HL-60/S4 (cell line): ENCODE measurements around the gene ZBTB44.
"Not testable (repeated sequence)": the region's sequence is repeated elsewhere in the genome, so short reads cannot be mapped to it uniquely, and the experiment has no call there.

Source experiments
- in situ Hi-C: fragments of 300-500 bp; cut with MboI; formaldehyde crosslinking; loops from 2 replicates; pipeline ENCODE4 v1.14.3; 2022; ENCODE audit warnings: low sequenced_read_pairs

The ZBTB44 gene

DNA sequence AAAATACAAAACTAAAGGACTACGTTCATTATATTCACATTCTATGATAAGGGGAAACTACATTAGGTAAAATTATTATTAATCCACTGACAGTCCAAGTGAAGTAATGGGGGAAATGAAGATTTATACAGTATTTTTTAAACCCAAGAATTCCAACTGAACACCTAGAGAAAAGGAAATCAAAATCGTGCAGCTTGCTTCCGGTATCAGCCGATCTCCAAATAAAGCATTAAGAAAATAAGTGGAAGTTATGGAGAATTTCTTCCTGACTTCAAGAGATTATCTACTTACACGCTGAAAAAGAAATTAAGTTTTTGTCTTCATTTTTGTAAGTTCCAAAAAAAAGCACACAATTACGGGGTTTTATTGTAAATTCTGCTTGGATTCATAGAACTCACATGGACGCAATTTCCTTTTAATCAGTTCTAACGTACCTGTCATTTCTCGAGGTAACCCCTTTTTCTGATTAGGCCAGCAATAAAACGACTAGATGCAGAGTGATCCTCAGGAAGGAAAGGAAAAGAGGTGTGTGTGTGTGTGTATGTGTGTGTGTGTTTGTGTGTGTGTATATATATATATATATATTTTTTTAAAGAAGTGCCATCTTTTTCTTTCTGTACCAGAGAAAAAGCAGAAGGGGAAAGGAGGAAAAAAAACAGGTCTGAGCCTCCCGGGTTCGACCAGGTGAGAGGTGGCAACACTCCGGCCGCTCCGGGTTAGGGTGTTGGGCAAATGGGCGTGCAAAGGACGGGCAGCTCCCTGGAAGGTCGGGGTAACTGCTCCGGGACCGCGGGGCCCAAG, 1.1 kb downstream of the ZBTB44 start:
- in situ Hi-C loops = no loop called here

DNA sequence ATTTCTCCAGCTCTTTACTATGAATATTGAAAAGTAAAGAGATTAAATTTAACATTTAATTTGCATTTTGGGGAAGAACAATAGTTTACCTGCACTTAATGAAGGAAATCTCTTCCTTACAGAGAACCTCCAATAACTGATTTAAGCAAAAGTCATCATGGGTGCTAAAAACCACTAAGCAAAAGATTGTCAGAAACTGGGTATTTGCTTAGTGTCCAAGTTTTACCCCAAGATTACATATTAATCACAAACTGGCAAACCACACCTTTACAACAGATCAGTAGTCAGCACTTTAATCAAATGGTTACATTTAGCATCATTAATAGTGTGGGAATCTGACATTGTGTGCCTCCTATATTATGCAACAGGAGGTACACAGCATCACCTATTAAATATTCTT, 2.7 kb downstream of the ZBTB44 start:
- in situ Hi-C loops = no loop called here

DNA sequence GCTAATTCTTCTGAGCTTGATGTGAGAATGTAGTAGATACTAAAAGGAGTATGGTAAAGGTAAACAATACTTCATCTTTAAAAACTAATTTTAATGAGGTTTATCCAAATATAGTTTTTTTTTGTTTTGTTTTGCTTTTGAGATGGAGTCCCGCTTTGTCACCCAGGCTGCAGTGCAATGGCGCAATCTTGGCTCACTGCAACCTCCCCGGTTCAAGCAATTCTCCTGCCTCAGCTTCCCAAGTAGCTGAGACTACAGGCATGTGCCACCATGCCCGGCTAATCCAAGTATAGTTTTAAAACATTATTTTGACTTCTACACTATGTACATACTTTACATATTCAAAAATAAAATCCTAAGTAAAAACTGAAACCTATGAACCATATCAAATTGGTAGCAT, 4.1 kb downstream of the ZBTB44 start:
- in situ Hi-C loops = no loop called here

DNA sequence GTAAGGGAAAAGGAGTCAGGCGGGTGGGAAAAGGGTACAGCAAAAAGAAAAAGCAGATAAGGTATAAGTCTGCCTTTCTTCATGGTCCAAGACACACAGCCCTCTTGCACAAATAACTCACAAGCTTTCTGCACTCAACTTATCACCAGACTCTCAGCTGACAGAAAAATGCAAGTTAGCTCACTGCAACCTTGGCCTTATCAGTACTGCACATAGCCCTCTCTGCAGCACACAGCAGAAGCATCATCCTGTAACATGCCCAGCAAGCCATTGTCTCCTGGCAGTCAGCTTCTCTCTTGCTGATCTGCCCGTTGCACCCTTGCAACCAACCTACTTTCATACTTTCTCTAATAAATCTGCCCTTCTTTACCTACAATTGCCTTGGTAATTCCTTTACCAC, 5.8 kb downstream of the ZBTB44 start:
- in situ Hi-C loops = no loop called here

DNA sequence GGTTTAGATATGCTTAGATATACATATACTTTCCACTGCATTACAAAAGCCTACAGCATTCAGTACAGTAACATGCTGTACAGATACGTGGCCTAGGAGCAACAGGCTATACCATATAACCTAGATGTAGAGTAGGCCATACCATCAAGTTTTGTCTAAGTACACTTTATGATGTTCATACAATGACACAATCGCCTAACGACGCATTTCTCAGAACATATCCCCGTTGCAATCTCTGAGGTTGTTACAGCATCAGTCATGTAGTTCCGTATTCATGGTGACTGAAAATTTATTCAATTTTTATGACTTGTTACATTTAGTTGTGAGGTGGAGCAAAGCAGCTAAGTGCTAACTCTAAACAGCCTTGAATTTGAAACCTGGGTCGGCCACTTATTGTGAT, 6.7 kb downstream of the ZBTB44 start:
- in situ Hi-C loops = no loop called here

DNA sequence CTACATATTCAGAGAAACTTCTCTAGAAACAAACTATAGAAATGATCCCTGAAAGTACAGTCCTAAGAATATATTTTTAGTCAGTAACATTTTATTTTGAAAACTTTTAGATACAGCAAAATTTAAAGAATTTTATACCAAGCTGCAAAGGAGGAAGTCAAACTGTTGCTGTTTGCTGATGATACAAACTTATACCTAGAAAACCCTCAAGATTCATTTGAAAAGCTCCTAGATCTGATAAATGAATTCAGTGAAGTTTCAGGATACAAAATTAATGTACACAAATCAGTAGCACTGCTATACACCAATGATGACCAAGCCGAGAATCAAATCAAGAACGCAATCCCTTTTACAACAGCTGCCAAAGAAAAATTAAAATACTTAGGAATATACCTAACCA, 10.1 kb downstream of the ZBTB44 start:
- in situ Hi-C loops = no loop called here

DNA sequence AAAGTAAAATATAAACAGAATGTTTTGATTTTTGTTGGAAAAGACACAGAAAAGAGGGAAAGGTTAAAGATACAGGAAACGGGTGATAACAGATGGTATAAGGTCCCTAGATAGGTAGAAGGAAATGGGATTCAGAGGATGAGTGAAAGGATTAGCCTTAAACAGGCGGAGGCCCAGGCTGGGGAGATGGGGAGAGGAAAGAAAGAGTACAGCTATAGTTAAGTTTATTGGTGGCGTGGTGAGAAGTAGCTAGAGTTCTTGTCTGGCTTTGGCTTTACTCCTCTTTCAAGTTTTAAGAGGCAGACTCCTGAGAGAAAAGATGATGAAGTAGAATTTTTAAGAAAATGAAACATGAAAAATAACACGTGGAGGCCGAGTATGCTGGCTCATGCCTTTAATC, 13.7 kb downstream of the ZBTB44 start:
- in situ Hi-C loops = no loop called here

DNA sequence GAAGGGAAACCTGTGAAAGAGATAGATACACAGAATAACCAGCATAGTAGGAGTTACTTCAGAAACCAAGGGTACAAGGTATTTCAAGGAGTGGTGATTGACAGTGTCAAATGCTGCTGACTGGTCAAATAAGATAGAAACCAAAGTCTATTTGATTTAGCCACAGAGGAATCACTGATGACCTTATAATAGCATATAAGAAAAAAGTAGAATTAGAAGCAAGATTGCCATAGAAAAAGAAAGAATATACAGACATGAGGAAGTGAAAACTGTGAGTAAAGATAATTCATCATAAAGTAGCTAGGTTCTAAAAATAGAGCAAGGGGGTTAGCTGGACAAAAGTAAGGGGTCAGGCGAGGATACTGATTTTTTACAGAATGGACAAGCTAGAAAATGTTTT, 14.2 kb downstream of the ZBTB44 start:
- in situ Hi-C loops = no loop called here

DNA sequence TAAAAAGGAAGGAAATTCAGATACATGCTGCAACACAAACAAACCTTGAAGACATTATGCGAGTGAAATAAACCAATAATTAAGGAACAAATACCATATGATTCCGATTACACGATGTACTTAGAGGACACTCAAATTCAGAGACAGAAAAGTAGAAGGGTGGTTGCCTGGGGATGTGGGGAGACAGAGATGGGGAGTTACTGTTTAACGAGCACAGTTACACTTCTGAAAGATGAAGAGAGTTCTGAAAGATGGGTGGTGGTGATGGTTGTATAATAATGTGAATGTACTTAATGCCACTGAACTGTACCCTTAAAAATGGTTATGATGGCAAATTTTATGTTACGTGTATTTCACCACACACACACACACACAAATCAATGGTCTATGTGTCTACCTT, 14.7 kb downstream of the ZBTB44 start:
- in situ Hi-C loops = no loop called here

DNA sequence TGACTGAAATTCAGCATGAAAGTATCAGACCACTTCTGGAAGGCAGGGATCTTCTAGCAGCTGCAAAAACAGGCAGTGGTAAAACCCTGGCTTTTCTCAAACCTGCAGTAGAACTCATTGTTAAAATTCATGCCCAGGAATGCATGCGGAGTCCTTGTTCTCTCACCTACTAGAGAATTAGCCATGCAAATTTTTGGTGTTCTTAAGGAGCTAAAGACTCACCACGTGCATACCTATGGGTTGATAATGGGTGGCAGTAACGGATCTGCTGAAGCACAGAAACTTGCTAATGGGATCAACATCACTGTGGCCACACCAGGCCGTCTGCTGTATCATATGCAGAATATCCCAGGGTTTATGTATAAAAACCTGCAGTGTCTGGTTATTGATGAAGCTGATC, 19.1 kb downstream of the ZBTB44 start:
- in situ Hi-C loops = no loop called here

DNA sequence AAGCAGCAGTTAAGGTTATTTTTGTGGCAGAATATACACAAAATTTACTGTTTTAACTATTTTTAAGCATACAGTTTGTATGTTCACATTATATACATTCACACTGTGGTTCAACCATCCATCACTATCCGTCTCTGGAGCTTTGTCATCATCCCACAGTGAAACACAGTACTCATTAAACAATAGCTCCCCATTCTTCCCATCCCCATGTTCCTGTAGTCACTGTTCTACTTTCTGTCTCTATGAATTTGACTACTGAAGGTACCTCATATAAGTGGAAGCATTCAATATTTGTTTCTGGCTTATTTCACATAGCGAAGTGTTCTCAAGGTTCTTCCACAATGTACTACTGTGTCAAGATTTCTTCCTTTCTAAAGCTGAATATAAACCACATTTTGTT, 32.6 kb downstream of the ZBTB44 start:
- in situ Hi-C loops = no loop called here

DNA sequence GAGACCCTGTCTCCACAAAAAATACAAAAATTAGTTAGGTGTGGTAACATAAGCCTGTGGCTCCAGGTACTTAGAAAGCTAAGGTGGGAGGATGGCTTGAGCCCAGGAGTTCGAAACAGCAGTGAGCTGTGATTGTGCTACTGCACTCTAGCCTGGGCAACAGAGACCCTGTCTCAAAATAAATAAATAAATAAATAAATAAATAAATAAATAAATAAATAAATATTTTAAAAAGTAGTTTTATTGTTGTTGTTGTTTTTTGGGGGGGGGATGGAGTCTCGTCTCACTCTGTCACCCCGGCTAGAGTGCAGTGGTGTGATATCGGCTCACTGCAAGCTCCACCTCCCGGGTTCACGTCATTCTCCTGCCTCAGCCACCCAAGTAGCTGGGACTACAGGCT, 33.4 kb downstream of the ZBTB44 start:
- in situ Hi-C loops = not testable (repeated sequence)

DNA sequence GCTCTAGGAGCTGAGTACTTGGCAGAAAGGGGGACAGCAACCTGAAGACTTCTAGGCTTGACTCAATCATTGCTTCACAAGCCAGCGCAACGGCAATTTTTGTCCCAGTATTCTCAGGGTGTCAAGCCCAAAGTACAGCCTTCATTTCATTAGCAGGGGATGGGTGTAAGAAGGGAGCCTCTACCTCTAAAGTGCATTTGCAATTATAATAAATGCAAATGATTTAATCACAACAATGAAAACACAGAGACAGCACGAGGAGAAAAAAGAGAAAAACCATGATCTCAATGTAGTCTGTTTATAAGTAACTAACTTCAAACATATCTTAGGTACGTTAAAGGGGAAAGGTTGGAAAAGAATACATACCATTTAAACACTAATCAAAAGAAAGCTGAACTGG, 34.7 kb downstream of the ZBTB44 start:
- in situ Hi-C loops = no loop called here

DNA sequence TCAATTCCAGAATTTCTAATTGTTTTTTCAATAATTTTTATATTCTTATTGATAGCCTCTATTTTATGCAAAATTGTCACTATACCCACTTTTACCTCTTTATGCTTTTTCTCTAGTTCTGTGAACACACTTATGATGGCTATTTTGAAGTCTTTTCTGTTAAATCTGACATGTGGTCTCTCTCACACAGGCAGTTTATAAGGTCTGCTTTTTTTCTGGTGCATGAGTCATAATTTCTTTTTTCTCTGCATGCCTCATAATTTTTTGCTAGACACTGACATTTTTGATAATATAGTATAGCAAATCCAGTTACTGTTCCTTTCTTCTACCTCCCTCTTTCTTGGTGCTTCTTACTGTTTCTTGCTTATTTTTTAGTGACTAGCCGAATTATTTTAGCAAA, 36.0 kb downstream of the ZBTB44 start:
- in situ Hi-C loops = no loop called here

DNA sequence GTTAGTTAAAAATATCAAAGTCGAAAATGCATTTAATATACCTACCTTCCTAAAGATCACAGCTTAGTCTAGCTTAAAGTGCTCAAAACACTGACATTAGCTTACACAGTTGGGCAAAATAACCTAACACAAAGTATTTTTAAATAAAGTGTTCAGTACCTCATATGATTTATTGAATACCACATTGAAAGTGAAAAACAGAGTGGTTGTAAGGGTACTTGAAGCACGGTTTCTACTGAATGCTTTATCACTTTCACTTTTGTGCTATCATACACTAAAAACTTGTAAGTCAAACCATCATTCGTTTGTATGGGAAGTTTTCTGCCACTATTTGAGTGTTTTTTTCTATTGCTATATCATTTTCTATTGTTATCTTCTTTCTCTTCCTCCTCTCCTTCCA, 36.6 kb downstream of the ZBTB44 start:
- in situ Hi-C loops = no loop called here

DNA sequence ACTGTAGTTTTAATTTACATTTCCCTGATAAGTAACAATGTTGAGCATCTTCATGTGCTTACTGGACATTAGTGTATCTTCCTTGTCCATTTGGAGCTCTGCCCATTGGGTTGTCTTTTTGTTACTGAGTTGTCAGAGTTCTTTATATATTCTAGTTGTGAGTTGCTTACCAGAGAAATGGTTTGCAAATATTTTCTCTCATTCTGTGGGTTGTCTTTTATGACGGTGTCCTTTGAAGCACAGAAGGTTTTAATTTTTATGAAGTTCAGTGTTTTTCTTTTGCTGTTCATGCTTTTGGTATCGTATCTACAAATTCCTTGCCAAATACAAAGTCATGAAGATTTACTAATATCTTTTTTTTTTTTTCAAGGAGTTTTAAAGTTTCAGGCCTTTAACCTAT, 42.4 kb downstream of the ZBTB44 start:
- in situ Hi-C loops = no loop called here

DNA sequence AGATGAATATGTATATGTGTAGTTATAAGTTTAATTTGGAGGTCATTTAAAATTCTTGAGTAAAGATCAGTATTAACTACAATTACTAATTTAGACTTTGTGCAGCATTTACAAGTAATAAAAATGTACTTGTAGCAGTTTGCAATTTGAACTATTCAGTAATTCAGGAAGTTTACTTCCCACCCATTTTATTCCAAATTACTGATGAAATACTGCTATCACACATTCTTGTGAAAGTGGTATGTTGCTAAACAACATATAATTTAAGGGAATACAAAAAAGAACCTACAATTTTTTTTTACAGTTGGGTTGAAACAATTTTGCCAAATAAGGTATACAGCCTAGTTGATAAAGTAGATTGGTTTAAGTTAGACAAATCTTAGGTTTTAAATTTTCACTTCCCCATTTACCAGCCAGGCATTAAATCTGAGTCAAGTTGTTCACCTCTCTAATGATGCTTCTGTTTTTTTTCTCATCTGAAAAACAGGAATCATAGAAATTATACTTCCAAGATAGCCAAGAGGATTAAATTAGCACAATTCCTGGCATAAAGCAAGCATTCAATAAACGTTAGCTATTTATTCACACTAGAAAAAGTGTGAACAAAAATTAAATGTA, 45.3 kb downstream of the ZBTB44 start:
- in situ Hi-C loops = no loop called here

DNA sequence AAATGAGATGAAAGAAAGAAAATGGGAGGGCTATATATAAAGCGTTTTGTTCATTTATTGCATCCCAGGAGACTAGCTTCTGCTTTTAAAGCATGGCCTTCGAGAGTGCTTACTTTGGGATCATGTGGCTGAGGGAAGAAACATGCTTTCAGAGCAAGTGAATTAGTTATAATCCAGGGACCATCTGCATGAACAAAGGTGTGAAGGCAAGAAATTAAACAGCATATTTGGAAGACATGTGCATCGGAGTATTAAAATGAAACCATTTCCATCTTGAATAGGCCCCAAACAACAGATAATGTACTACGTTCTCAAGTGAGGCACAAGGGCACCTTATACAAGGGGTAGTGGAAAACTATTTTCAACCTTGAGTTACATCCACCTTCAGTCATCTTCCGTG, 51.4 kb downstream of the ZBTB44 start:
- in situ Hi-C loops = no loop called here

DNA sequence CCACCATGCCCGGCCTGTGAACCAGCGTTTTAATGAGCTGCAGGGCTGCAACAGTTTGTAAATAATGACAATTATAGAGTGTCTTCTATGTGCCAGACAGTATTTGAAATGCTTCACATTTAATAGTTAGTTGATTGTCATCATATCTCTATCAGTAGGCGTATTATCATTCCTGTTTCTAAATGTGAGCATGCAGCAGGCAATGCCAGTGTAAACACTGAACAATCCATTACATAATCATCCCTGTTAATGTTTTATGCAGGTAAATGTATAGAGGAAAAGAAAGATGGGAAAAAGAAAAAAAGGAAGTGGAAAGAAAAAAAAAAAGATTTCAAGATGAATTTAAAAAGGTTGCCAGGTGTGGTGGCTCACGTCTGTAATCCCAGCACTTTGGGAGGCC, 52.3 kb downstream of the ZBTB44 start:
- in situ Hi-C loops = no loop called here

DNA sequence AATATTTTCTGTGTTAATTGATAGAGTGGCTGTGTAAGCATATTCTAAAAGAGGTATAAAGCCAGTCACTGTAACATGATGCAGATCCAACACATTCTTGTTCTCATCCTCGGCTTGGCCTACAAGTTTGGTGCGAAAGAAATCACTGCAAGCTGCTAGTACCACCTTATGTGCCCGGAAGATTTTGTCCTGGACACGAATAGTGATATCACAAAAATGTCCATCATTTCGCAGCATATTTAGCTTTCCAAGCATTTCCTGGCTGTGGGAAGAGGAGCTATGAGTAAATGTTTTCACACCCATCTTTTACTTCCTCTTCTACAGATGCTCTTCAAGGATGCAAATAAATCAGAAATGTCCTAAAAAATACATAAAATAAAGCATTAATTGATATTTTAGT, 53.1 kb downstream of the ZBTB44 start:
- in situ Hi-C loops = no loop called here

DNA sequence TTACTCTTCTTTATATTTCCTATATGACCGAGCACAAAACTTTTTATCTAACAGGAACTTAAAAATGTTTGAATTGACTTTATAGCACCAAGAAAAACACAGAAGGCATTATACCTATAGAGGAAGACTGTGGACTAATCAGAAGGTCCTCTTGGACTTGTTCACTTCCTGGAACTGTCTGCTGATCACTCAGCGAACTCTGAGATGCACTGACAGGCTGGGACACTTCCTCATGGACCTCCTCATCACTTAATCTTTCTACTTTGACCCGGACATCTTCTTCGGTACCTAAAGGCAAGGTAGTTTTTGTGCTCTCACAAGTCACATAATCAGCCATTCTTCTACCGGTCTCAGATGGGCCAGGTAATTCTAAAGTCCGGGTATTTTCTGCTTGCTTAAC, 54.0 kb downstream of the ZBTB44 start:
- in situ Hi-C loops = no loop called here

DNA sequence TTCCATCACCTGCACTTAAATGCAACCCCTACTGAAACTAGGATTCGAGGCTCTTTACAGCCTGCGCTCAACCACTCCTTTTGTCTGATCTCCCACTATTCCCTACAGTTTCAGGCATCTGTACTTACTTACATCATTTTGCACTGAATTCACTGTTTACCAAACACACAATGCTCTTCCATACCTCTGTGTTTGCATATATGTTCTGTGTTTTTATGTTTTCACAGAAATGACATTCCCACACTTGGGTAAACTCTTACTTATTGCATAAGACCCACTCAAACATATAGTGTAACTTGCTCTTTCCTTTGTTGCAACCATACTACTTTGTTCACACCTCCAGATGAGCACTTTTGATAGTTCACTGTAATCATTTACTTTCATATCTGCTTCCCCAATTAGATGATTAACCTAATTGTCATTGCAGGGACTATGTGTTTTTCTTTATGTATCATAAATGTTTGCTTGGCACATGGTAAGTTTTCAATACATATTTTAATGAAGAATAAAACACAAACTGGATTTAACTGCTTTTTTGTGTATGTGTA, 54.6 kb downstream of the ZBTB44 start:
- in situ Hi-C loops = no loop called here

DNA sequence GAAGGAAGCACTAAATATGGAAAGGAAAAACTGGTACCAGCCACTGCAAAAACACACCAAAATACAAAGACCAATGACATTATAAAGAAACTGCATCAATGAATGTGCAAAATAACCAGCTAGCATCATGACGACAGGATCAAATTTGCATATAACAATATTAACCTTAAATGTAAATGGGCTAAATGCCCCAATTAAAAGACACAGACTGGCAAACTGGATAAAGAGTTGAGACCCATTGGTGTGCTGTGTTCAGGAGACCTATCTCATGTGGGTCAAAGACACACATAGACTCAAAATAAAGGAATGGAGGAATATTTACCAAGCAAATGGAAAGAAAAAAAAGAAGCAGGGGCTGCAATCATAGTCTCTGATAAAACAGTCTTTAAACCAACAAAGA, 63.0 kb downstream of the ZBTB44 start:
- in situ Hi-C loops = not testable (repeated sequence)
